Astrocyte of the spinal cord (primary cell): ENCODE data around the gene ATG16L1.

Source experiments
- DNase-seq: peaks from one replicate; pipeline ENCODE4 v3.0.0; 2011; ENCODE audit warnings: low read depth, low spot score
- H3K4me3 ChIP-seq: 2 replicates; pipeline ENCODE4 v1.5.1; 2011; ENCODE audit warnings: low read depth, mild to moderate bottlenecking, low read length, moderate library complexity
- in situ Hi-C: cut with HindIII; loops from 2 replicates; pipeline ENCODE4 v1.10.0; 2017; ENCODE audit warnings: low sequenced_read_pairs
- TF ChIP-seq, protein P1 (sequence below): IDR thresholded peaks from 2 replicates; pipeline ENCODE4 v1.5.1; 2012; ENCODE audit warnings: low read depth, mild to moderate bottlenecking, low read length, inconsistent platforms

ATG16L1 gene

GRCh38 chr2:233301811-233302210, 50.3 kb downstream of the ATG16L1 start:
- in situ Hi-C loops, result no loop called here
- TF ChIP-seq, protein P1, sequence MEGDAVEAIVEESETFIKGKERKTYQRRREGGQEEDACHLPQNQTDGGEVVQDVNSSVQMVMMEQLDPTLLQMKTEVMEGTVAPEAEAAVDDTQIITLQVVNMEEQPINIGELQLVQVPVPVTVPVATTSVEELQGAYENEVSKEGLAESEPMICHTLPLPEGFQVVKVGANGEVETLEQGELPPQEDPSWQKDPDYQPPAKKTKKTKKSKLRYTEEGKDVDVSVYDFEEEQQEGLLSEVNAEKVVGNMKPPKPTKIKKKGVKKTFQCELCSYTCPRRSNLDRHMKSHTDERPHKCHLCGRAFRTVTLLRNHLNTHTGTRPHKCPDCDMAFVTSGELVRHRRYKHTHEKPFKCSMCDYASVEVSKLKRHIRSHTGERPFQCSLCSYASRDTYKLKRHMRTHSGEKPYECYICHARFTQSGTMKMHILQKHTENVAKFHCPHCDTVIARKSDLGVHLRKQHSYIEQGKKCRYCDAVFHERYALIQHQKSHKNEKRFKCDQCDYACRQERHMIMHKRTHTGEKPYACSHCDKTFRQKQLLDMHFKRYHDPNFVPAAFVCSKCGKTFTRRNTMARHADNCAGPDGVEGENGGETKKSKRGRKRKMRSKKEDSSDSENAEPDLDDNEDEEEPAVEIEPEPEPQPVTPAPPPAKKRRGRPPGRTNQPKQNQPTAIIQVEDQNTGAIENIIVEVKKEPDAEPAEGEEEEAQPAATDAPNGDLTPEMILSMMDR, result no peak
- DNase-seq, result no peak
- H3K4me3 ChIP-seq, result no peak overlapping the region

DNA sequence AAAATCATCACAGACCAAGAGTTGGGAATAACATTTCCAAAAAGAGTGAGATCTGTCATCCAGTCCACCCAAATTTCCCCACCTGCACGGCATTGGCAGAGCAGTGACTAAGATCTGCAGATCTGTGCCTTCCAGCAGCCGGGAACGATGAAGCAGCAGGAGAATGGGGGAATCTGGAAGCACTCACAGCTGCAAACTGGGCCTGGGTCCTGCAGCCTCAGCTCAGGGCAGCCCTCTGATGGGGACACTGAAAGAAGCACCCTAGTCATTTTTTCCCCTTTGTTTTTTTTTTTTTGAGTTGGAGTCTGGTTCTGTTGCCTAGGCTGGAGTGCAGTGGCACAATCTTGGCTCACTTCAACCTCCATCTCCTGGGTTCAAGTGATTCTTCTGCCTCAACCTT, 51.8 kb downstream of the ATG16L1 start:
- H3K4me3 ChIP-seq, result no peak overlapping the region
- DNase-seq, result no peak
- in situ Hi-C loops, result no loop called here
- TF ChIP-seq, protein P1, result no peak

DNA sequence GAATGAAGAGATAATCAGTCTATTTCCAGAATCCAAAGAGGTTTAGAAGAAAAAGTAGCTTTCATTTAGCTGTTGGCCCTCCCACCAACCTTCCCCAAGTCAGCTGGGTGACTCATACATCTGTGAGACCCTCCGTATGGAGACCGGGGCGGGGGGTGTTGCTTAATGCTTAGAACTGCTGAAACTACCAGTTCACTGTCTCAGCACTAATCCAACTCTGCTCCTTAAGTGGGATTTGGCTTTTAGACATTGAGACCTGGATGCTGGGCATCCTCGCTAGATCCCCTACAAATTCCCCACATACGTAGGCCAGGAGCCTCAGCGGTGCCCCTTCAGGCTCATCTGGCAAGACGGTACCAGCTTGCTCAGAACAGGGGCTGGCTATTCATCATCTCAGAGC, 56.1 kb downstream of the ATG16L1 start, which contains the start of gene SAG:
SAG (plus strand) TSS at position 252 of the 400 bp plus-strand sequence. CDS start 1,374 bp downstream, outside the sequence.
- in situ Hi-C loops, result no loop called here
- no peak within 1 kb of the TSS for H3K4me3 ChIP-seq
- TF ChIP-seq, protein P1, result no peak
- no peak for DNase-seq

DNA sequence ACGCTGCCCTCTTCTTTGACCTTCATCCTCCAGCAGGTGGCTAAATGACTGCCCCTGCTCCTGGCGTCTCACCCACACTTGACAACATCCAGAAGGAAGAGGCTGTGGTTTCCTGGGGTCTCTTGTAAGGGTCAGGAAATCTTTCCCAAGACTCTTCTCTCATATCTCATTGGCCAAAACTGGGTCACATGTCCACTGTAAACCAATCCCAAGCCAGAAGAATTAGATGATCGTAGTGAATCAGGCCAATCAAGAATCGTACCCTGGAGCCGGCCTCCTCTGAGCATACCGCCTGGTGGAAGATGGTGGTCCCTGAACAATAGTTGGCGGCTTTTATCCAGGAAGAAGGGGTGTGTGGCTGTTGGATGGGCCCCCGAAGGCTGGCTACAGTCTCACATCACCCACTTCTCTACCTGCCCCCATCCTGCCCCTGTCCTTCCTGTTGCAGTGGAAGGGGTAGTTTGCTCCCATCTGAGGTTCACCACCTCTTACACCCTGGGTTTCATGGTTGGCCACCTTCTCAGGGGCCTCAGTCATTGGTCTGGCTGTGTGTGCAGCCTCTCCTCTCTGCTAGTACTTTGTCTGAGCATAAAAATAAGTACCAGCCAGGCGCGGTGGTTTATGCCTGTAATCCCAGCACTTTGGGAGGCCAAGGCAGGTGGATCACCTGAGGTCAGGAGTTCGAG, 59.9 kb downstream of the ATG16L1 start:
- in situ Hi-C loops, result no loop called here
- H3K4me3 ChIP-seq, result no peak overlapping the region
- TF ChIP-seq, protein P1, result no peak
- DNase-seq, result no peak

DNA sequence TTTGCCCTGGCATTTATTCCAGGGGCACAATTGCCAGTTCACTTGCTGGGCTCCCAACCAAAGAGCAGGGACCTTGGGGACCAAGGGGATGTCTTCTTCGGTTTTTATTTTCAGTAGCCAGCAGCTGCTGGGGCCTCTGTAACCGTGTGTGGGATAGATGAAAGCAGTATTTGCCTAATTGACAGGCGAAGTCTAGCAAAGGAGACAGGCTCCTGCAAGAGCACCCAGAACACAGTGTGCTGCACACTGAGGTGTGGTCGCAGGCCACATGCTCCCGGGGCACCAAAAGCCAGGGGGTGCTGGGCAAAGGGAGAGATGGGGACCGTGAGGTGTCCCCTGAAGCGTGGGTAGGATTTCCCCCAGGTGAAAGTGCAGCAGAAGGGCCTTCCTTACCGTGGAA, 61.4 kb downstream of the ATG16L1 start:
- in situ Hi-C loops, result no loop called here
- DNase-seq, result no peak
- no peak overlapping the region for H3K4me3 ChIP-seq
- TF ChIP-seq, protein P1, result no peak

- H3K4me3 ChIP-seq, result no peak overlapping the region
- DNase-seq, result no peak
- TF ChIP-seq, protein P1, result no peak
- in situ Hi-C loops, result no loop called here
These were observed 62.9 kb downstream of the ATG16L1 start for GRCh38 chr2:233314180-233314925.
